Small intestine (tissue), 7 donors: Measurements from ENCODE around the gene TMEM59. TPM values are rescaled to one million over a fixed set of nuclear protein-coding genes. Genes with fewer than 3 reads are reported as not detected.
A peak's percentile ranks its signal among the peaks of the same experiment; 100 is the strongest.
"Not testable (repeated sequence)": the region's sequence is repeated elsewhere in the genome, so short reads cannot be mapped to it uniquely, and the experiment has no call there.

Source experiments
- DNase-seq, 2 donors: peaks; one replicate each; pipeline versions ENCODE4 v3.0.0 to v3.0.0-alpha.2; 2013
- FAIRE-seq: peaks from 2 replicates; lab custom pipeline; 2012; peaks lifted over from hg19 to GRCh38; lab: Jason Lieb, UNC
- H3K27ac ChIP-seq, 3 donors: one replicate each; pipeline ENCODE4 v1.5.1; 2013; ENCODE audit warnings: low read length in 2 of 3, mild to moderate bottlenecking in 2 of 3, control low read depth in 1 of 3, inconsistent platforms in 1 of 3, low read depth in 1 of 3, moderate library complexity in 1 of 3
- H3K27me3 ChIP-seq, 3 donors: one replicate each; pipeline ENCODE4 v1.6.1; 2013; ENCODE audit warnings: low read length in 3 of 3, inconsistent platforms in 1 of 3; ENCODE audit not compliant: control insufficient read depth in 3 of 3, insufficient read depth in 3 of 3
- H3K36me3 ChIP-seq, 3 donors: one replicate each; pipeline ENCODE4 v1.6.1; 2013; ENCODE audit warnings: low read length in 3 of 3, inconsistent platforms in 1 of 3, low read depth in 1 of 3, mild to moderate bottlenecking in 1 of 3, moderate library complexity in 1 of 3; ENCODE audit not compliant: control insufficient read depth in 3 of 3, insufficient read depth in 2 of 3
- H3K4me1 ChIP-seq, 3 donors: one replicate each; pipeline ENCODE4 v1.6.1; 2013; ENCODE audit warnings: low read length in 2 of 3, inconsistent platforms in 1 of 3, low read depth in 1 of 3, mild to moderate bottlenecking in 1 of 3, moderate library complexity in 1 of 3; ENCODE audit not compliant: control insufficient read depth in 3 of 3, insufficient read depth in 2 of 3
- H3K4me3 ChIP-seq, 3 donors: one replicate each; pipeline ENCODE4 v1.5.1; 2013; ENCODE audit warnings: low read length in 3 of 3, control low read depth in 1 of 3, inconsistent platforms in 1 of 3, low read depth in 1 of 3, mild to moderate bottlenecking in 1 of 3, moderate library complexity in 1 of 3
- H3K9me3 ChIP-seq, 2 donors: one replicate each; pipeline ENCODE4 v1.6.1; 2013; ENCODE audit warnings: low read depth in 1 of 2, low read length in 1 of 2; ENCODE audit not compliant: control insufficient read depth in 2 of 2, insufficient read depth in 1 of 2
- WGBS, 3 donors: extraction: QIAGEN DNeasy Blood & Tissue Kit; methylation state at CpG; one replicate each; pipeline ENCODE4 v1.1.7; 2013; 5-methylcytosine and 5-hydroxymethylcytosine counted together
- polyA plus RNA-seq, 4 donors: library from polyadenylated mRNA; stranded (reverse) in 3 of 4; unstranded in 1 of 4; fragments of 200-250 nt in 3 of 4; fragments of 120-200 nt in 1 of 4; gene quantifications; one replicate each; pipeline versions ENCODE4 v1.2.1 to v1.2.3, GENCODE V29; 2013
- donor health status: healthy with polysubstance abuse.
- donor health status: control.
- donor health status: control.
- donor health status: Bipolar disorder and iron deficiency.
- donor health status: healthy.

The TMEM59 gene
- polyA plus RNA-seq, 4 donors = 156 to 447 (median 212) TPM

GRCh38 chr1:54050435-54050834, 2.6 kb downstream of the TMEM59 start:
- not testable (repeated sequence) for H3K9me3 ChIP-seq, H3K27me3 ChIP-seq, FAIRE-seq, H3K4me3 ChIP-seq, H3K27ac ChIP-seq, DNase-seq, H3K4me1 ChIP-seq
- WGBS, 3 donors = 96 to 97% (median 96%) methylated on average over 12 of the region's 12 CpGs
- H3K36me3 ChIP-seq = peaks cover 0 to 11% (median 2%) of the 10 kb centered on the region in 3 donors

- 71 to 73% (median 72%) methylated on average over 5 of the region's 5 CpGs for WGBS, 3 donors
- DNase-seq (no peak), FAIRE-seq (no peak)
- Histone ChIP-seq H3K4me1 (peaks cover 0 to 6% (median 3%) of the 10 kb centered on the region in 3 donors), H3K27me3 (no peaks in the 10 kb centered on the region), H3K9me3 (no peaks in the 10 kb centered on the region), H3K4me3 (no peak overlapping the region), H3K36me3 (peaks cover 0 to 16% (median 2%) of the 10 kb centered on the region in 3 donors), H3K27ac (peak overlapping the region in 1 of 3 donors; percentile 34)
Observed at GRCh38 chr1:54047384-54048305, 5.4 kb downstream of the TMEM59 start.

- 78 to 80% (median 79%) methylated on average over 7 of the region's 7 CpGs for WGBS, 3 donors
- Histone ChIP-seq H3K27me3 (no peaks in the 10 kb centered on the region), H3K4me1 (peaks cover 0 to 6% (median 3%) of the 10 kb centered on the region in 3 donors), H3K9me3 (no peaks in the 10 kb centered on the region), H3K27ac (no peak overlapping the region), H3K36me3 (peaks cover 0 to 16% (median 6%) of the 10 kb centered on the region in 3 donors), H3K4me3 (no peak overlapping the region)
- DNase-seq = no peak
- FAIRE-seq = no peak
Observed at GRCh38 chr1:54046671-54047383, 6.2 kb downstream of the TMEM59 start.

- 94 to 97% (median 94%) methylated on average over 2 of the region's 2 CpGs for WGBS, 3 donors
- Histone ChIP-seq H3K27ac (no peak overlapping the region), H3K36me3 (peaks cover 0 to 10% (median 6%) of the 10 kb centered on the region in 3 donors), H3K9me3 (no peaks in the 10 kb centered on the region), H3K4me1 (peaks cover 0 to 3% (median 0%) of the 10 kb centered on the region in 3 donors), H3K4me3 (no peak overlapping the region), H3K27me3 (no peaks in the 10 kb centered on the region)
- DNase-seq (no peak), FAIRE-seq (no peak)
Observed at GRCh38 chr1:54045496-54045895, 7.5 kb downstream of the TMEM59 start.

- Histone ChIP-seq H3K36me3 (peaks cover 0 to 14% (median 12%) of the 10 kb centered on the region in 3 donors), H3K27ac (no peak overlapping the region), H3K27me3 (no peaks in the 10 kb centered on the region), H3K9me3 (no peaks in the 10 kb centered on the region), H3K4me3 (no peak overlapping the region), H3K4me1 (no peaks in the 10 kb centered on the region)
- WGBS, 3 donors = 4 to 14% (median 8%) methylated on average over 1 of the region's 1 CpG
- FAIRE-seq (no peak), DNase-seq (no peak)
Observed at GRCh38 chr1:54041806-54042205, 11.2 kb downstream of the TMEM59 start.

GRCh38 chr1:54037476-54037875, 15.5 kb downstream of the TMEM59 start:
- H3K4me3 ChIP-seq = no peak overlapping the region
- H3K4me1 ChIP-seq = no peaks in the 10 kb centered on the region
- DNase-seq = no peak
- H3K27me3 ChIP-seq = no peaks in the 10 kb centered on the region
- no peaks in the 10 kb centered on the region for H3K9me3 ChIP-seq
- no peak for FAIRE-seq
- peaks cover 5 to 34% (median 27%) of the 10 kb centered on the region in 3 donors for H3K36me3 ChIP-seq
- H3K27ac ChIP-seq = no peak overlapping the region

GRCh38 chr1:54028306-54029251, 24.4 kb downstream of the TMEM59 start:
- peak; percentile 33 to 62 for DNase-seq
- no peaks in the 10 kb centered on the region for H3K27me3 ChIP-seq
- H3K4me1 ChIP-seq = peaks cover 0 to 19% (median 0%) of the 10 kb centered on the region in 3 donors
- peak overlapping the region in 1 of 3 donors; percentile 54 for H3K27ac ChIP-seq
- peaks cover 3 to 11% (median 8%) of the 10 kb centered on the region in 3 donors for H3K36me3 ChIP-seq
- no peaks in the 10 kb centered on the region for H3K9me3 ChIP-seq
- no peak overlapping the region for H3K4me3 ChIP-seq
- FAIRE-seq = no peak
- WGBS, 3 donors = 21 to 70% (median 42%) methylated on average over 3 of the region's 3 CpGs
